T-helper 22 cell (primary cell): Measurements from ENCODE around the gene CSMD2.

ENCODE experiments used
- DNase-seq: peaks from one replicate; pipeline ENCODE4 v3.0.0-alpha.2; 2020; ENCODE audit warnings: low read depth

Gene CSMD2

GRCh38 chr1:33997127-33998036, 167.6 kb downstream of the CSMD2 start:
- no peak for DNase-seq

- DNase-seq = no peak
Observed at GRCh38 chr1:33996281-33996680, 168.7 kb downstream of the CSMD2 start.

- no peak for DNase-seq
Observed at GRCh38 chr1:33993301-33993700, 171.7 kb downstream of the CSMD2 start.

- no peak for DNase-seq
Observed at GRCh38 chr1:33990281-33990680, 174.7 kb downstream of the CSMD2 start.

- no peak for DNase-seq
Observed at GRCh38 chr1:33988161-33988560, 176.9 kb downstream of the CSMD2 start.

- no peak for DNase-seq
Observed at GRCh38 chr1:33986390-33987095, 178.5 kb downstream of the CSMD2 start.

GRCh38 chr1:33985656-33986055, 179.4 kb downstream of the CSMD2 start:
- DNase-seq = no peak

- DNase-seq = no peak
Observed at GRCh38 chr1:33984906-33985565, 180.0 kb downstream of the CSMD2 start.

- no peak for DNase-seq
Observed at GRCh38 chr1:33982419-33982818, 182.6 kb downstream of the CSMD2 start.

- no peak for DNase-seq
Observed at GRCh38 chr1:33979341-33979740, 185.7 kb downstream of the CSMD2 start.

- DNase-seq = no peak
Observed at GRCh38 chr1:33975961-33976360, 189.1 kb downstream of the CSMD2 start.

GRCh38 chr1:33973799-33974545, 191.1 kb downstream of the CSMD2 start:
- no peak for DNase-seq

- no peak for DNase-seq
Observed at GRCh38 chr1:33972676-33973395, 192.2 kb downstream of the CSMD2 start.

GRCh38 chr1:33971913-33972312, 193.1 kb downstream of the CSMD2 start:
- DNase-seq = no peak

GRCh38 chr1:33971018-33971710, 193.9 kb downstream of the CSMD2 start:
- no peak for DNase-seq

GRCh38 chr1:33970148-33970825, 194.7 kb downstream of the CSMD2 start:
- no peak for DNase-seq

GRCh38 chr1:33966346-33967141, 198.5 kb downstream of the CSMD2 start:
- DNase-seq = no peak

GRCh38 chr1:33965086-33965485, 199.9 kb downstream of the CSMD2 start:
- no peak for DNase-seq

GRCh38 chr1:33962061-33962460, 203.0 kb downstream of the CSMD2 start:
- DNase-seq = no peak
